Measurements from ENCODE around the gene ASPG.
A peak's percentile ranks its signal among the peaks of the same experiment; 100 is the strongest.

The ASPG gene

GRCh38 chr14:104104076-104104901 lies 18.8 kb downstream of the ASPG start:
- H3K4me1 ChIP-seq (ENCODE audit: control insufficient read depth, insufficient read depth, low read length), result no peaks in the 10 kb centered on the region
- H3K27ac ChIP-seq (ENCODE audit: extremely low read depth, low read depth, low read length), result no peak overlapping the region
- H3K36me3 ChIP-seq (ENCODE audit: control insufficient read depth in 2 of 2, insufficient read depth in 1 of 2, low read length in 2 of 2), result no peaks in the 10 kb centered on the region
- TF ChIP-seq ZFHX2 (tag by site-specific recombination; conservative IDR thresholded peaks at IDR 0.05) (peak; percentile 21; the same call in 1 of the 2 replicates), GLIS1 (tag by site-specific recombination; IDR thresholded peaks at IDR 0.05) (no peak), ZNF19 (tag by site-specific recombination; IDR thresholded peaks at IDR 0.05; ENCODE audit: low read depth) (no peak), ZSCAN16 (tag by site-specific recombination; IDR thresholded peaks at IDR 0.05) (no peak)
- ChIA-PET CTCF (interaction anchor here (1.4 kb wide), 1 partner anchor 10 kb away, joined by 3 read pairs; no protein-coding TSS in a partner anchor), POLR2A (no interaction called here)
- no peak overlapping the region for H3K4me3 ChIP-seq (ENCODE audit: low read depth, low read length)
- H3K9me3 ChIP-seq (ENCODE audit: control insufficient read depth, insufficient read depth, low read depth, low read length), result no peaks in the 10 kb centered on the region

GRCh38 chr14:104105071-104105821 lies 19.7 kb downstream of the ASPG start:
- CTCF ChIA-PET, result no interaction called here
- Histone ChIP-seq H3K36me3 (ENCODE audit: control insufficient read depth in 2 of 2, insufficient read depth in 1 of 2, low read length in 2 of 2) (no peaks in the 10 kb centered on the region), H3K9me3 (ENCODE audit: control insufficient read depth, insufficient read depth, low read depth, low read length) (no peaks in the 10 kb centered on the region), H3K4me3 (ENCODE audit: low read depth, low read length) (no peak overlapping the region), H3K4me1 (ENCODE audit: control insufficient read depth, insufficient read depth, low read length) (no peaks in the 10 kb centered on the region), H3K27ac (ENCODE audit: extremely low read depth, low read depth, low read length) (no peak overlapping the region)
- 0 out of 2 replicates have a peak, but pooled peaks have one; percentile 5 for TF ChIP-seq SP2 (tag by site-specific recombination; IDR thresholded peaks at IDR 0.05)
- no peak for TF ChIP-seq ZNF580 (tag by site-specific recombination; IDR thresholded peaks at IDR 0.05)
- POLR2A ChIA-PET, result no interaction called here

DNA sequence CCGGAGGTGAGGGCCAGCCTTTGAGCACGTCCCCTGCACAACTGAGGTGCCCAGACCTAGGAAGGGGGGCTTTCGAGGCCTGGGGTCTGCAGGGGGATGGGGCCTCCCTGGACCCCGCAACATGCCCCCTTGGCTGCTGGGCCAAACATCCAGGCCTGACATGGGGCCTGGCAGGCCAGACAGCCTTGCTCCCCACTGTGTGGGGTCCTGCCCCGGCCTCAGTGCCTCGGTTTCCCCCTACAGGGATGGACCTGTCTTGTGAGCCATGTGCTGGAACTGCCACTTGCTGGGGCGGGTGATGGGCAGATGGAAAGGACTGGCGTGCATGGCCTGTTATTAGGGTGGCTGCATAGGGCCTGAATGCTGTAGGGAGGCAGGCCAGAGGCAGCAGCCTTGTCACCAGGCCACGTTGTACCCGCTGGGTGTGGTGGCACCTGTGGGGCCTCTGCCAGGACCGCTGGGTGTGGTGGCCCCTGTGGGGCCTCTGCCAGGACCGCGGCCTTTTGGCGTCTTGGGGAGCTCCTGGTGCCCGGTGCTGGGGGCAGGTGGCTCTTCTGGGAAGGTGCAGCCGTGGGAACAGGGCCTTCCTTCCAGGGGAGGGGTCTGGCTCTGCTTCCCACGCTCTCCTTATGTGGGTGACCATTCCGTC lies 20.4 kb downstream of the ASPG start:
- Histone ChIP-seq H3K9me3 (ENCODE audit: control insufficient read depth, insufficient read depth, low read depth, low read length) (no peaks in the 10 kb centered on the region), H3K4me1 (ENCODE audit: control insufficient read depth, insufficient read depth, low read length) (no peaks in the 10 kb centered on the region), H3K27ac (ENCODE audit: extremely low read depth, low read depth, low read length) (no peak overlapping the region), H3K4me3 (ENCODE audit: low read depth, low read length) (no peak overlapping the region), H3K36me3 (ENCODE audit: control insufficient read depth in 2 of 2, insufficient read depth in 1 of 2, low read length in 2 of 2) (no peaks in the 10 kb centered on the region)
- ChIA-PET CTCF (interaction anchor here (1.4 kb wide), 1 partner anchor 12 kb away, joined by 4 read pairs; no protein-coding TSS in a partner anchor), POLR2A (no interaction called here)
- TF ChIP-seq ZNF335 (tag by site-specific recombination; conservative IDR thresholded peaks at IDR 0.05), result 0 out of 2 replicates have a peak, but pooled peaks have one; percentile 32
- no peak for TF ChIP-seq ZNF549 (tag by site-specific recombination; IDR thresholded peaks at IDR 0.05)
- TF ChIP-seq, protein P1, sequence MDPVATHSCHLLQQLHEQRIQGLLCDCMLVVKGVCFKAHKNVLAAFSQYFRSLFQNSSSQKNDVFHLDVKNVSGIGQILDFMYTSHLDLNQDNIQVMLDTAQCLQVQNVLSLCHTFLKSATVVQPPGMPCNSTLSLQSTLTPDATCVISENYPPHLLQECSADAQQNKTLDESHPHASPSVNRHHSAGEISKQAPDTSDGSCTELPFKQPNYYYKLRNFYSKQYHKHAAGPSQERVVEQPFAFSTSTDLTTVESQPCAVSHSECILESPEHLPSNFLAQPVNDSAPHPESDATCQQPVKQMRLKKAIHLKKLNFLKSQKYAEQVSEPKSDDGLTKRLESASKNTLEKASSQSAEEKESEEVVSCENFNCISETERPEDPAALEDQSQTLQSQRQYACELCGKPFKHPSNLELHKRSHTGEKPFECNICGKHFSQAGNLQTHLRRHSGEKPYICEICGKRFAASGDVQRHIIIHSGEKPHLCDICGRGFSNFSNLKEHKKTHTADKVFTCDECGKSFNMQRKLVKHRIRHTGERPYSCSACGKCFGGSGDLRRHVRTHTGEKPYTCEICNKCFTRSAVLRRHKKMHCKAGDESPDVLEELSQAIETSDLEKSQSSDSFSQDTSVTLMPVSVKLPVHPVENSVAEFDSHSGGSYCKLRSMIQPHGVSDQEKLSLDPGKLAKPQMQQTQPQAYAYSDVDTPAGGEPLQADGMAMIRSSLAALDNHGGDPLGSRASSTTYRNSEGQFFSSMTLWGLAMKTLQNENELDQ (tag by site-specific recombination; IDR thresholded peaks at IDR 0.05; ENCODE audit: low read depth), result no peak
- no peak for TF ChIP-seq ZNF501 (tag by site-specific recombination; IDR thresholded peaks at IDR 0.05)
- no peak for TF ChIP-seq ZNF785 (tag by site-specific recombination; IDR thresholded peaks at IDR 0.05)
- no peak for TF ChIP-seq ZFHX2 (tag by site-specific recombination; conservative IDR thresholded peaks at IDR 0.05)

DNA sequence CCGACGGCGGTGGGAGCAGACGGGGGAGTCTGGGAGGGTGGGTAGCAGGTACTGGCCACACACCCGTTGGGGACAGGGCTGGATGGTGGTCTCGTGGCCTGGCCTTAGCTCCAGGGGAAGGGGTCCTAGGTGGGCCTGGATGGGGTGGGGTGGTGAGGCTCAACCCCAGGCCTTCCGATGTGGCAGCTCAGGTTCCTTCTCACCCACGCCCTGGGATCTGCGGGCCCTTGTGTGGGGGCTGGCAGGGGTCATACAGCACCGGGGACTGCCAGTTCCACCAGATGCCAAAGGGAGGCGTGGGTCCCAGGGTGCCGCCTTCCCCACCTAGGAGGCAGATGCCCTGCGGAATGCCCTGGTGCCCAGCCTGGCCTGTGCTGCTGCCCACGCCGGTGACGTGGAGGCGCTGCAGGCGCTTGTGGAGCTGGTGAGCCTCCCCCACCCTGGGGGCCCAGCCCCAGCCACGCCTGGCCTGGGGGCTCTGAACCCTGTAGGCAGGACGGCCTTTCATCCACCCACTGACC lies 21.0 kb downstream of the ASPG start:
- Histone ChIP-seq H3K4me3 (ENCODE audit: low read depth, low read length) (no peak overlapping the region), H3K36me3 (ENCODE audit: control insufficient read depth in 2 of 2, insufficient read depth in 1 of 2, low read length in 2 of 2) (no peaks in the 10 kb centered on the region), H3K9me3 (ENCODE audit: control insufficient read depth, insufficient read depth, low read depth, low read length) (no peaks in the 10 kb centered on the region), H3K27ac (ENCODE audit: extremely low read depth, low read depth, low read length) (no peak overlapping the region), H3K4me1 (ENCODE audit: control insufficient read depth, insufficient read depth, low read length) (no peaks in the 10 kb centered on the region)
- ChIA-PET CTCF (interaction anchor here (0.6 to 1.4 kb wide), 2 partner anchors 12 to 23 kb away, joined by 3 to 4 read pairs; no protein-coding TSS in a partner anchor), POLR2A (no interaction called here)
- TF ChIP-seq ZBTB8A (tag by site-specific recombination; IDR thresholded peaks at IDR 0.05), result no peak
- TF ChIP-seq ZNF10 (tag by site-specific recombination; IDR thresholded peaks at IDR 0.05), result no peak
- 0 out of 2 replicates have a peak, but pooled peaks have one; percentile 9 for TF ChIP-seq GLIS2 (tag by site-specific recombination; IDR thresholded peaks at IDR 0.05)
- TF ChIP-seq FEZF1 (tag by site-specific recombination; IDR thresholded peaks at IDR 0.05), result no peak
- TF ChIP-seq, protein P2, sequence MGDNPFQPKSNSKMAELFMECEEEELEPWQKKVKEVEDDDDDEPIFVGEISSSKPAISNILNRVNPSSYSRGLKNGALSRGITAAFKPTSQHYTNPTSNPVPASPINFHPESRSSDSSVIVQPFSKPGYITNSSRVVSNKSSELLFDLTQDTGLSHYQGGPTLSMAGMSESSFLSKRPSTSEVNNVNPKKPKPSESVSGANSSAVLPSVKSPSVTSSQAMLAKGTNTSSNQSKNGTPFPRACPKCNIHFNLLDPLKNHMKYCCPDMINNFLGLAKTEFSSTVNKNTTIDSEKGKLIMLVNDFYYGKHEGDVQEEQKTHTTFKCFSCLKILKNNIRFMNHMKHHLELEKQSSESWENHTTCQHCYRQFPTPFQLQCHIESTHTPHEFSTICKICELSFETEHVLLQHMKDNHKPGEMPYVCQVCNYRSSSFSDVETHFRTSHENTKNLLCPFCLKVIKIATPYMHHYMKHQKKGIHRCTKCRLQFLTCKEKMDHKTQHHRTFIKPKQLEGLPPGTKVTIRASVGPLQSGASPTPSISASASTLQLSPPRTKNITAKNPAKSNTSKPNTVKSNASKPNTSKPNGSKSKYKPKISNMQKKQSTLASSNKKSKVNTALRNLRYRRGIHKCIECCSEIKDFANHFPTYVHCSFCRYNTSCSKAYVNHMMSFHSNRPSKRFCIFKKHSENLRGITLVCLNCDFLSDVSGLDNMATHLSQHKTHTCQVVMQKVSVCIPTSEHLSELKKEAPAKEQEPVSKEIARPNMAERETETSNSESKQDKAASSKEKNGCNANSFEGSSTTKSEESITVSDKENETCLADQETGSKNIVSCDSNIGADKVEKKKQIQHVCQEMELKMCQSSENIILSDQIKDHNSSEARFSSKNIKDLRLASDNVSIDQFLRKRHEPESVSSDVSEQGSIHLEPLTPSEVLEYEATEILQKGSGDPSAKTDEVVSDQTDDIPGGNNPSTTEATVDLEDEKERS (tag by site-specific recombination; IDR thresholded peaks at IDR 0.05), result no peak
- TF ChIP-seq EGR2 (tag by site-specific recombination; IDR thresholded peaks at IDR 0.05; ENCODE audit: low read depth), result peak; percentile 31
- TF ChIP-seq ZNF629 (tag by site-specific recombination; IDR thresholded peaks at IDR 0.05), result no peak

Measured in HEK293 (cell line).